Right lobe of liver (tissue), 4 donors: ENCODE data around the gene RACK1.

Experiments used
- POLR2A ChIP-seq: fragments of 450-650 bp; IDR thresholded peaks from one replicate; pipeline ENCODE4 v1.6.1; 2017; ENCODE audit warnings: antibody characterized with exemption, mild to moderate bottlenecking
- TF ChIP-seq, protein P1 (sequence below), 4 donors: fragments of 200-600 bp in 3 of 4; fragments of 450-650 bp in 1 of 4; IDR thresholded peaks; one replicate each; pipeline versions ENCODE4 v1.5.1 to v1.8.0; 2016 to 2022; ENCODE audit warnings: antibody characterized with exemption in 4 of 4, mild to moderate bottlenecking in 2 of 4
- donor health status: DM: no; HTN: no; CAD: no.
- donor health status: DM: no; HTN: no; CAD: no.
- donor health status: DM: no; HTN: yes; CAD: no.

DNA sequence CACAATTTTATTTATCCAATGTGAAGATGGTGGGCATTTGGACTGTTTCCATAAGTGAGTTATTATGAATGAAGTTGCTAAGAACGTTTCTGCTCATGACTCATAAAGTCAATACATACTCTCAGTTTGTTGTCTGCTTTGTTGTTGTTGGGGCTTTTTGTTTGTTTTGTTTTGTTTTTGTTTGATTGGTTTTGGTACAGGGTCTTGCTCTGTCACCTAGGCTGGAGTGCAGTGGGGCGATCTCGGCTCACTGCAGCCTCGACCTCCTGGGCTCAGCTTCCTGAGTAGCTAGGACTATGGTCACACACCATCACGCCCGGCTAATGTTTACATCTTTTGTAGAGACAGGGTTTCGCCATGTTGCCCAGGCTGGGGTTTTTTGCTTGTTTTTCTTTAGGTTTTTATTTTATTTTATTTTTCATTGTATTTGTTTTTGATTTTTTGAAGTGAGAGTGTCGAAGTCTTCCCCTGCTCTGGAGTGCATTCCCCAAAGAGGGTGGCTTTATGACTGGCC, 56.7 kb downstream of the RACK1 start:
- TF ChIP-seq, protein P1, sequence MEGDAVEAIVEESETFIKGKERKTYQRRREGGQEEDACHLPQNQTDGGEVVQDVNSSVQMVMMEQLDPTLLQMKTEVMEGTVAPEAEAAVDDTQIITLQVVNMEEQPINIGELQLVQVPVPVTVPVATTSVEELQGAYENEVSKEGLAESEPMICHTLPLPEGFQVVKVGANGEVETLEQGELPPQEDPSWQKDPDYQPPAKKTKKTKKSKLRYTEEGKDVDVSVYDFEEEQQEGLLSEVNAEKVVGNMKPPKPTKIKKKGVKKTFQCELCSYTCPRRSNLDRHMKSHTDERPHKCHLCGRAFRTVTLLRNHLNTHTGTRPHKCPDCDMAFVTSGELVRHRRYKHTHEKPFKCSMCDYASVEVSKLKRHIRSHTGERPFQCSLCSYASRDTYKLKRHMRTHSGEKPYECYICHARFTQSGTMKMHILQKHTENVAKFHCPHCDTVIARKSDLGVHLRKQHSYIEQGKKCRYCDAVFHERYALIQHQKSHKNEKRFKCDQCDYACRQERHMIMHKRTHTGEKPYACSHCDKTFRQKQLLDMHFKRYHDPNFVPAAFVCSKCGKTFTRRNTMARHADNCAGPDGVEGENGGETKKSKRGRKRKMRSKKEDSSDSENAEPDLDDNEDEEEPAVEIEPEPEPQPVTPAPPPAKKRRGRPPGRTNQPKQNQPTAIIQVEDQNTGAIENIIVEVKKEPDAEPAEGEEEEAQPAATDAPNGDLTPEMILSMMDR (IDR thresholded peaks at IDR 0.05), result no peak
- TF ChIP-seq POLR2A, result no peak
